OCI-LY1 (cell line): ENCODE data around the gene CEP131.
"Not testable (repeated sequence)": the region's sequence is repeated elsewhere in the genome, so short reads cannot be mapped to it uniquely, and the experiment has no call there.

ENCODE experiments used
- H2AFZ ChIP-seq: fragments of 200-600 bp; sonication (generic), shearing (Covaris generic); 2 replicates; pipeline ENCODE4 v1.6.0; 2014; ENCODE audit warnings: antibody characterized with exemption, mild to moderate bottlenecking, low read length
- H3F3A ChIP-seq: fragments of 200-600 bp; sonication (generic), shearing (Covaris generic); 2 replicates; pipeline ENCODE4 v1.6.0; 2014; ENCODE audit warnings: mild to moderate bottlenecking, antibody characterized with exemption, low read length, moderate library complexity; ENCODE audit not compliant: insufficient read depth
- H3K27ac ChIP-seq: fragments of 200-600 bp; sonication (generic); 2 replicates; pipeline ENCODE4 v1.5.1; 2014; ENCODE audit warnings: low read length, mixed run types, mild to moderate bottlenecking, low read depth; ENCODE audit not compliant: poor library complexity, severe bottlenecking
- H3K27me3 ChIP-seq: fragments of 200-600 bp; sonication (generic); 2 replicates; pipeline ENCODE4 v1.6.0; 2014; ENCODE audit warnings: antibody characterized with exemption, mild to moderate bottlenecking, low read length, moderate library complexity; ENCODE audit not compliant: insufficient read depth
- H3K36me3 ChIP-seq: fragments of 200-600 bp; sonication (generic); 2 replicates; pipeline ENCODE4 v1.6.1; 2014; ENCODE audit warnings: mild to moderate bottlenecking, antibody characterized with exemption, low read length, moderate library complexity, mixed read lengths; ENCODE audit not compliant: insufficient read depth
- H3K4me1 ChIP-seq: fragments of 200-600 bp; sonication (generic); 2 replicates; pipeline ENCODE4 v1.5.1; 2014; ENCODE audit warnings: mild to moderate bottlenecking, low read length, moderate library complexity; ENCODE audit not compliant: insufficient read depth, severe bottlenecking
- H3K4me2 ChIP-seq: fragments of 200-600 bp; sonication (generic), shearing (Covaris generic); 2 replicates; pipeline ENCODE4 v1.6.1; 2014; ENCODE audit warnings: low read length
- H3K4me3 ChIP-seq: fragments of 200-600 bp; sonication (generic); 2 replicates; pipeline ENCODE4 v1.5.1; 2014; ENCODE audit warnings: low read length, low read depth, mild to moderate bottlenecking, mixed read lengths; ENCODE audit not compliant: poor library complexity, severe bottlenecking
- H3K79me2 ChIP-seq: fragments of 200-600 bp; shearing (Covaris generic); 2 replicates; pipeline ENCODE4 v1.6.1; 2016; ENCODE audit warnings: mixed run types, low read length, mixed read lengths; ENCODE audit not compliant: insufficient read depth
- H3K9ac ChIP-seq: fragments of 200-600 bp; sonication (generic), shearing (Covaris generic); 2 replicates; pipeline ENCODE4 v1.6.1; 2014; ENCODE audit warnings: mild to moderate bottlenecking, low read length, mixed read lengths
- H3K9me2 ChIP-seq: fragments of 200-600 bp; sonication (generic), shearing (Covaris generic); 2 replicates; pipeline ENCODE4 v1.6.1; 2014; ENCODE audit warnings: low read depth, mild to moderate bottlenecking, low read length, mixed read lengths
- H3K9me3 ChIP-seq: fragments of 200-600 bp; shearing (Covaris generic); 2 replicates; pipeline ENCODE4 v1.6.1; 2014; ENCODE audit warnings: low read length, mixed read lengths
- H4K20me1 ChIP-seq: fragments of 200-600 bp; sonication (generic), shearing (Covaris generic); 2 replicates; pipeline ENCODE4 v1.6.0; 2016; ENCODE audit warnings: mild to moderate bottlenecking, low read length; ENCODE audit not compliant: insufficient read depth
- CTCF ChIP-seq: fragments of 200-600 bp; sonication (generic), shearing (Covaris generic); IDR thresholded peaks from 2 replicates; pipeline ENCODE4 v1.5.1; 2017; ENCODE audit warnings: mild to moderate bottlenecking, antibody characterized with exemption, low read length, moderate library complexity, mixed read lengths
- EZH2 ChIP-seq: fragments of 200-600 bp; sonication (generic), shearing (Covaris generic); IDR thresholded peaks from 2 replicates; pipeline ENCODE4 v1.8.0; 2017; ENCODE audit warnings: borderline replicate concordance, mixed run types, mild to moderate bottlenecking, antibody characterized with exemption, low read length, moderate library complexity, mixed read lengths

CEP131 gene

GRCh38 chr17:81228420-81228819 is 5.7 kb upstream of the CEP131 start:
- no peak overlapping the region for H3K9ac ChIP-seq
- no peaks in the 10 kb centered on the region for H3K79me2 ChIP-seq
- no peak overlapping the region for H3K4me3 ChIP-seq
- no peaks in the 10 kb centered on the region; the same call in 1 of the 2 replicates for H3K27me3 ChIP-seq
- H3K4me1 ChIP-seq, result peaks cover 3% of the 10 kb centered on the region
- no peak for TF ChIP-seq CTCF
- no peak for TF ChIP-seq EZH2
- no peaks in the 10 kb centered on the region; the same call in 1 of the 2 replicates for H3F3A ChIP-seq
- H3K27ac ChIP-seq, result no peak overlapping the region
- H3K9me2 ChIP-seq, result no peaks in the 10 kb centered on the region
- no peaks in the 10 kb centered on the region for H3K9me3 ChIP-seq
- H4K20me1 ChIP-seq, result no peaks in the 10 kb centered on the region
- H2AFZ ChIP-seq, result no peak overlapping the region
- H3K36me3 ChIP-seq, result peaks cover 23% of the 10 kb centered on the region
- H3K4me2 ChIP-seq, result no peak overlapping the region

GRCh38 chr17:81227630-81228029 is 4.9 kb upstream of the CEP131 start:
- H4K20me1 ChIP-seq, H3K4me1 ChIP-seq, H3K9ac ChIP-seq, H3K27me3 ChIP-seq, H3K9me2 ChIP-seq, H2AFZ ChIP-seq, H3F3A ChIP-seq, H3K9me3 ChIP-seq, H3K27ac ChIP-seq, H3K4me3 ChIP-seq, H3K79me2 ChIP-seq, H3K4me2 ChIP-seq: not testable (repeated sequence)
- H3K36me3 ChIP-seq, result peaks cover 23% of the 10 kb centered on the region

- H3K9ac ChIP-seq, result peak overlapping the region; percentile 37; the same call in 1 of the 2 replicates
- 0 out of 2 replicates have a peak overlapping the region, but pooled peaks have one; percentile 13 for H2AFZ ChIP-seq
- no peaks in the 10 kb centered on the region for H3K36me3 ChIP-seq
- H3K9me2 ChIP-seq, result no peaks in the 10 kb centered on the region
- no peaks in the 10 kb centered on the region for H3K79me2 ChIP-seq
- H3K27ac ChIP-seq, result no peak overlapping the region
- no peaks in the 10 kb centered on the region; the same call in 1 of the 2 replicates for H3K27me3 ChIP-seq
- no peaks in the 10 kb centered on the region for H3K9me3 ChIP-seq
- no peaks in the 10 kb centered on the region; the same call in 1 of the 2 replicates for H3F3A ChIP-seq
- peak overlapping the region; percentile 48 for H3K4me2 ChIP-seq
- H4K20me1 ChIP-seq, result no peaks in the 10 kb centered on the region
- peaks cover 18% of the 10 kb centered on the region for H3K4me1 ChIP-seq
- H3K4me3 ChIP-seq, result peak overlapping the region; percentile 36
- TF ChIP-seq EZH2, result no peak
- no peak for TF ChIP-seq CTCF
Observed at GRCh38 chr17:81223762-81224130, 981 bp upstream of the CEP131 start.

GRCh38 chr17:81222620-81222905 is 202 bp downstream of the CEP131 start:
- TF ChIP-seq EZH2 (no peak), CTCF (no peak)
- no peaks in the 10 kb centered on the region for H3K9me2 ChIP-seq
- no peaks in the 10 kb centered on the region; the same call in 1 of the 2 replicates for H3K27me3 ChIP-seq
- no peak overlapping the region for H3K27ac ChIP-seq
- H3F3A ChIP-seq, result no peaks in the 10 kb centered on the region; the same call in 1 of the 2 replicates
- H2AFZ ChIP-seq, result no peak overlapping the region
- no peaks in the 10 kb centered on the region for H3K79me2 ChIP-seq
- no peaks in the 10 kb centered on the region for H4K20me1 ChIP-seq
- H3K9me3 ChIP-seq, result no peaks in the 10 kb centered on the region
- peak overlapping the region; percentile 80 for H3K9ac ChIP-seq
- H3K36me3 ChIP-seq, result no peaks in the 10 kb centered on the region
- peaks cover 18% of the 10 kb centered on the region for H3K4me1 ChIP-seq
- peak overlapping the region; percentile 84 for H3K4me2 ChIP-seq
- H3K4me3 ChIP-seq, result peak overlapping the region; percentile 87
